ENCODE data around the gene TFCP2L1. TPM values are rescaled to one million over a fixed set of nuclear protein-coding genes. Genes with fewer than 3 reads are reported as not detected.
"Not testable (repeated sequence)": the region's sequence is repeated elsewhere in the genome, so short reads cannot be mapped to it uniquely, and the experiment has no call there.

Gene TFCP2L1, protein sequence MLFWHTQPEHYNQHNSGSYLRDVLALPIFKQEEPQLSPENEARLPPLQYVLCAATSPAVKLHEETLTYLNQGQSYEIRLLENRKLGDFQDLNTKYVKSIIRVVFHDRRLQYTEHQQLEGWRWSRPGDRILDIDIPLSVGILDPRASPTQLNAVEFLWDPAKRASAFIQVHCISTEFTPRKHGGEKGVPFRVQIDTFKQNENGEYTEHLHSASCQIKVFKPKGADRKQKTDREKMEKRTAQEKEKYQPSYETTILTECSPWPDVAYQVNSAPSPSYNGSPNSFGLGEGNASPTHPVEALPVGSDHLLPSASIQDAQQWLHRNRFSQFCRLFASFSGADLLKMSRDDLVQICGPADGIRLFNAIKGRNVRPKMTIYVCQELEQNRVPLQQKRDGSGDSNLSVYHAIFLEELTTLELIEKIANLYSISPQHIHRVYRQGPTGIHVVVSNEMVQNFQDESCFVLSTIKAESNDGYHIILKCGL
- under 1 TPM; 0.03 to 0.06 TPM for total RNA-seq

GRCh38 chr2:121284463-121285449 is at the start of gene TFCP2L1:
Gene TFCP2L1 (minus strand): TSS chr2:121285202. CDS start chr2:121285109, 93 bp downstream.
- Mint-ChIP-seq H3K27ac (no peak within 1 kb of the TSS), H3K27me3 (peaks cover 45% of the 10 kb centered on the region), H3K9me3 (no peaks in the 10 kb centered on the region), H3K4me3 (peak within 1 kb of the TSS; percentile 75), H3K4me1 (no peaks in the 10 kb centered on the region), H3K36me3 (no peaks in the 10 kb centered on the region)
- ATAC-seq (ENCODE audit: low read depth), result peak; percentile 82
- POLR2A ChIA-PET, result no interaction called here
- peak; percentile 70 for DNase-seq

DNA sequence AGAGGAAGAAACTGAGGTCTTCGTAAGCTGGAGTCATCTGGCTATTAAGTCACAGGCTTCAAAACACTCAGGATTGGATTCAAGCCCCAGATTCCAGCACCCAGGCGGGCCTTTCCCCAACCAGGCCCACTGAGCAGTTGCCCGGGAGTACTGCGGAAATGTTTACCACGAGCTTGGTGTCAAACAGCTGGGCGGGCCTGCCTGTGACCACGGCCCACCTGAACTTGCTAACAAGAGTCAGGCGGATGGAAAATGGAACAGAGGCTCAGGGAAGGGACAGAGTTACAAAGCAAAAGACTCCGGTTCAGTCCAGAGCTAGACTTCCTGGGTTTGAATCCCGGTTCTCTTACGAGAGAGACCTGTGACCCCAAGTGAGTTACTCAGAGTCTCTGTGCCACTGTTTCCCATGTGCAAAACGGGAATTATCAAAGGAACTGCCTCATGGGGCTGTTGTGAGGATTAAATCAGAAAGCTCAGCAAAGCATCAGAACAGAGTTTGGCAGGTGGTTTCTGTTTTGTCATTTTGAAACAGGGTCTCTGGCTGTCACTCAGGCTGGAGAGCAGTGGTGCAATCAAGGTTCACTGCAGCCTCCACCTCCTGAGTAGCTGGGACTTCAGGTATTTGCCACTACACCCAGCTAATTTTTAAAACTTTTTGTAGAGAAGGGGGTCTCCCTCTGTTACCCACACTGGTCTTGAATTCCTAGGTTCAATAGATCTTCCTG is 49.0 kb upstream of the TFCP2L1 start:
- no peaks in the 10 kb centered on the region for H3K36me3 Mint-ChIP-seq
- H3K27me3 Mint-ChIP-seq, result no peaks in the 10 kb centered on the region
- no peak overlapping the region for H3K4me3 Mint-ChIP-seq
- H3K27ac Mint-ChIP-seq, result no peak overlapping the region
- POLR2A ChIA-PET, result no interaction called here
- DNase-seq (no peak), ATAC-seq (ENCODE audit: low read depth) (no peak)
- no peaks in the 10 kb centered on the region for H3K4me1 Mint-ChIP-seq
- no peaks in the 10 kb centered on the region for H3K9me3 Mint-ChIP-seq

DNA sequence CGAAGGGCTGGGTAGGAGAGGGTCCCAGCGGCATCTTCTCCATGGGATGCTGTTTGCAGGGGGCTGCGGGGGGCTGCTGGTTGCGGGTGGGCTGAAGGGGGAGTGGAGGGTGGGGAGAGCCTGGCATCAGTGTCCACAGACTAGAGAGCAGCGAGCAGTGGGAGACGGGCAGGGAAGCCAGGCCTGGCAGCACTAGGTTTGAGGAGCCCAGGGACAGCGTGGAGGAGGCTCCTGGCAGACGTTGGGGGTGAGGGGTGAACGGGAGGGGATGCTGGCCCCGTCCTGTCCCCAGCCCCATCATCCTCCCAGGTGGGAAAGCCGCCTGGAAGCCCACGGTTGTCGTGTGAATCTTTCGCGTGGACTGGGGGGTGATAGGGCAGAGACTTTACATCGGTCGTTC is 48.2 kb upstream of the TFCP2L1 start:
- no peak overlapping the region for H3K4me3 Mint-ChIP-seq
- no peaks in the 10 kb centered on the region for H3K27me3 Mint-ChIP-seq
- no peak for ATAC-seq (ENCODE audit: low read depth)
- no peak overlapping the region for H3K27ac Mint-ChIP-seq
- no peak for DNase-seq
- H3K9me3 Mint-ChIP-seq, result no peaks in the 10 kb centered on the region
- no peaks in the 10 kb centered on the region for H3K4me1 Mint-ChIP-seq
- H3K36me3 Mint-ChIP-seq, result no peaks in the 10 kb centered on the region
- POLR2A ChIA-PET, result no interaction called here

GRCh38 chr2:121331324-121331723 is 46.3 kb upstream of the TFCP2L1 start:
- H3K9me3 Mint-ChIP-seq; ATAC-seq (ENCODE audit: low read depth); H3K36me3 Mint-ChIP-seq; POLR2A ChIA-PET; H3K4me3 Mint-ChIP-seq; H3K4me1 Mint-ChIP-seq; DNase-seq; H3K27ac Mint-ChIP-seq; H3K27me3 Mint-ChIP-seq: not testable (repeated sequence)

DNA sequence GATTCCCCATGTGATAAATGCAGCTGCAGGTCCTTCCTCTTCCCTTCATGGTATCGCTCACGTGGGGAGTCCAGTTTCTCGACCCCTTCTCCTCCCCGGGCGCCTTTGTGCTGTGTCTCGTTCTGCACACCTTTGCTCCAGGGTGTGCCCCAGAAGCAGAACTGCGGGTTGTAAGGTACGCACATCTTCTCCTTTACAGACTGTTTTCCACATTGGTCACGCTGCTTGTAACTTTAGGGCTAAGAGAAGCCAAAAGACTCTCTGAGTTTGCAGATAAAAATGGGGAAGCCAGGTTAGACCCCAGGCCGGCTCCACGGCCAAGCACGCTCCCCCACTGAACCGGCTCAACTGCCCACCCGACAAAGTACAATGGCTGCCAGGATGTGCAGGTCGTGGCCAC is 45.9 kb upstream of the TFCP2L1 start:
- Mint-ChIP-seq H3K9me3 (no peaks in the 10 kb centered on the region), H3K36me3 (no peaks in the 10 kb centered on the region), H3K4me3 (no peak overlapping the region), H3K27me3 (peaks cover 3% of the 10 kb centered on the region), H3K4me1 (no peaks in the 10 kb centered on the region), H3K27ac (no peak overlapping the region)
- POLR2A ChIA-PET, result no interaction called here
- ATAC-seq (ENCODE audit: low read depth), result no peak
- no peak for DNase-seq

DNA sequence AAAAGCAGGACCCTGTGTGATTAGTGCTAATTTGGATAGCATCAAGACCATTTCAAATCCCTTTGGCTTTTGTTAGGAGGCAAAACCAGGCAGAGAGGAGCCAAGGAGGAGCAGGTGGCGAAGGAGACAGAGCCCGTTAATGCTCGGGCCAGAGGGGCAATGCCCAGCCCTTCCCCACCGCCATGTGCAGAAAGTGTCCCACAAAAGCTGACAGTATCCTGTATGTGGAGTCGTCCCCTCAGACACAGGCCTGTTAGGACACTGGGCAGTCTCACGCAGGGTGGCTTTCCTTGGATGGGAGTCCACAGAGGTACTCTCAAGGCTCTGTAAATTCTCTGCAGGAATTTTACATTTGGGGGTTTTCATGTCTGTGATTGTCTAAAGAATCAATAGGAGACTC is 44.8 kb upstream of the TFCP2L1 start:
- POLR2A ChIA-PET, result no interaction called here

DNA sequence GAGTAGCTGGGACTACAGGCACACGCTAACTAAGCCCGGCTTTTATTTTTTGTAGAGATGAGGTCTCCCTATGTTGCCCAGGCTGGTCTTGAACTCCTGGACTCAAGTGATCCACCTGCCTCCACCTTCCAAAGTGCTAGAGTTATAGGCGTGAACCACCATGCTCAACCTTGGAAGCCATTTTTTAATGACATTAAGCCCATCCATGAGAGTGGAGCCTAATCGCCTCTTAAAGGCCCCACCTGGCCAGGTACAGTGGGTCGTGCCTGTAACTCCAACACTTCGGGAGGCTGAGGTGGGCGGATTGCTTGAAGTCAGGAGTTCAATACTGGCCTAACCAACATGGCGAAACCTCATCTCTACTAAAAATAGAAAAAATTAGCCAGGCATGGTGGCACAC is 41.6 kb upstream of the TFCP2L1 start:
- no peak overlapping the region for H3K4me3 Mint-ChIP-seq
- H3K27me3 Mint-ChIP-seq, result peaks cover 9% of the 10 kb centered on the region
- H3K27ac Mint-ChIP-seq, result no peak overlapping the region
- DNase-seq (no peak), ATAC-seq (ENCODE audit: low read depth) (no peak)
- POLR2A ChIA-PET, result no interaction called here
- H3K36me3 Mint-ChIP-seq, result no peaks in the 10 kb centered on the region
- H3K4me1 Mint-ChIP-seq, result no peaks in the 10 kb centered on the region
- H3K9me3 Mint-ChIP-seq, result no peaks in the 10 kb centered on the region

More for the DNA sequence above, 44.8 kb upstream of the TFCP2L1 start:
- H3K27me3 Mint-ChIP-seq, result peaks cover 3% of the 10 kb centered on the region
- H3K36me3 Mint-ChIP-seq, result no peaks in the 10 kb centered on the region
- H3K9me3 Mint-ChIP-seq, result no peaks in the 10 kb centered on the region
- no peak overlapping the region for H3K27ac Mint-ChIP-seq
- no peaks in the 10 kb centered on the region for H3K4me1 Mint-ChIP-seq
- H3K4me3 Mint-ChIP-seq, result no peak overlapping the region
- ATAC-seq (ENCODE audit: low read depth) (no peak), DNase-seq (no peak)

GRCh38 chr2:121324601-121325000 is 39.6 kb upstream of the TFCP2L1 start:
- peaks cover 9% of the 10 kb centered on the region for H3K27me3 Mint-ChIP-seq
- no peaks in the 10 kb centered on the region for H3K4me1 Mint-ChIP-seq
- no peak overlapping the region for H3K4me3 Mint-ChIP-seq
- no peaks in the 10 kb centered on the region for H3K36me3 Mint-ChIP-seq
- ATAC-seq (ENCODE audit: low read depth), result no peak
- H3K9me3 Mint-ChIP-seq, result no peaks in the 10 kb centered on the region
- DNase-seq, result no peak
- POLR2A ChIA-PET, result no interaction called here
- H3K27ac Mint-ChIP-seq, result no peak overlapping the region

DNA sequence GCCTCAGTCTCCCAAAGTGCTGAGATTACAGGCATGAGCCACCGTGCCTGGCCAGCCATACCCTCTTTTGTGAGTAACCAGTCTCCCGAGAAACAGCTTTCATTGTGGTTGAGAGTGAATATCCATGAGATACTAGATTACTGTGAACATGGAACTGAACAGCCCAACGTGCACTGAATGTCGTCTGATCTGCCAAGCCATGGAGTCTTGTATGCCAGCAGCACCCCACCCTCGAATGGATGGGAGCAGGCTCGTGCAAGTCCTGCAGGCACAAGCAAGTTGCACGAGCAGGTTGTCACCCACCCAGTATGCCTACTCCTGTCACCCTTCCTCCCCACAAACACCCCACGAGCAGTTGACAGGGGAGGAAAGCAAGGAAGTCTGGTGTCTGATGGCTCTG is 36.5 kb upstream of the TFCP2L1 start:
- Mint-ChIP-seq H3K27me3 (peaks cover 9% of the 10 kb centered on the region), H3K9me3 (no peaks in the 10 kb centered on the region), H3K4me1 (no peaks in the 10 kb centered on the region), H3K4me3 (no peak overlapping the region), H3K27ac (no peak overlapping the region), H3K36me3 (no peaks in the 10 kb centered on the region)
- POLR2A ChIA-PET, result no interaction called here
- DNase-seq, result no peak
- no peak for ATAC-seq (ENCODE audit: low read depth)

GRCh38 chr2:121319941-121320340 is 34.9 kb upstream of the TFCP2L1 start:
- no peak for ATAC-seq (ENCODE audit: low read depth)
- H3K27ac Mint-ChIP-seq, result no peak overlapping the region
- no peak overlapping the region for H3K4me3 Mint-ChIP-seq
- DNase-seq, result no peak
- H3K4me1 Mint-ChIP-seq, result no peaks in the 10 kb centered on the region
- no peaks in the 10 kb centered on the region for H3K36me3 Mint-ChIP-seq
- H3K9me3 Mint-ChIP-seq, result no peaks in the 10 kb centered on the region
- POLR2A ChIA-PET, result no interaction called here
- peaks cover 6% of the 10 kb centered on the region for H3K27me3 Mint-ChIP-seq

GRCh38 chr2:121316986-121317385 is 32.0 kb upstream of the TFCP2L1 start:
- H3K4me1 Mint-ChIP-seq, result no peaks in the 10 kb centered on the region
- DNase-seq (no peak), ATAC-seq (ENCODE audit: low read depth) (no peak)
- POLR2A ChIA-PET, result no interaction called here
- H3K36me3 Mint-ChIP-seq, result no peaks in the 10 kb centered on the region
- no peak overlapping the region for H3K27ac Mint-ChIP-seq
- H3K27me3 Mint-ChIP-seq, result peaks cover 6% of the 10 kb centered on the region
- no peaks in the 10 kb centered on the region for H3K9me3 Mint-ChIP-seq
- H3K4me3 Mint-ChIP-seq, result no peak overlapping the region

DNA sequence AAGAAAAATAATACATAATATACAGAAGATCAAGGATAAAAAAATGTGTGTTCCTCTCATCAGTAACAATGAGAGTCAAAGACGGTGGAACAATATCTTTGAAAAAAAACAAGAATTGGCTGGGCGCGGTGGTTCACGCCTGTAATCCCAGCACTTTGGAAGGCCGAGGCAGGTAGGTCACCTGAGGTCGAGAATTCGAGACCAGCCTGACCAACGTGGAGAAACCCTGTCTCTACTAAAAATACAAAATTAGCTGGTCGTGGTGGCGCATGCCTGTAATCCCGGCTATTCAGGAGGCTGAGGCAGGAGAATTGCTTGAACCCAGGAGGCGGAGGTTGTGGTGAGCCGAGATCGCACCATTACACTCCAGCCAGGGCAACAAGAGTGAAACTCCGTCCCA is 28.7 kb upstream of the TFCP2L1 start:
- DNase-seq; ATAC-seq (ENCODE audit: low read depth); H3K27ac Mint-ChIP-seq; H3K4me3 Mint-ChIP-seq; H3K36me3 Mint-ChIP-seq; POLR2A ChIA-PET; H3K9me3 Mint-ChIP-seq; H3K4me1 Mint-ChIP-seq: not testable (repeated sequence)
- peaks cover 23% of the 10 kb centered on the region for H3K27me3 Mint-ChIP-seq

DNA sequence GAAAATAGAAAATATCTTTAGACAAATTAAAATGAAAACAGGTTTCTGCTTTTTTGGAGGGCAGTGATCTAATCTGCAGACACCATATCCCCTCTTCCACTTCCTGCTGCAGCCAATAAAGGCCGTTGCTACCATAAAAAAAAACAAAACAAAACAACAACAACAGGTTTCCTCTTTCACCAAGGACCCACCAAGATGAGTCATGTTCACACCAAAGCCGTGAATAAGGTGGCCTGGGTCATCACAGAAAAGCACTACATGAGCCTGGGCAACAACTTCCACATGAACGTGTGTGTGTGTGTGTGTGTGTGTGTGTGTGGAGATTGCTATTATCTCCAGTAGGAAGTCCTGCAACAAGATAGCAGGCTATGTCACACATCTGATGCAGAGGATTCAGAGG is 24.8 kb upstream of the TFCP2L1 start:
- Mint-ChIP-seq H3K4me1 (no peaks in the 10 kb centered on the region), H3K9me3 (no peaks in the 10 kb centered on the region), H3K36me3 (no peaks in the 10 kb centered on the region), H3K27ac (no peak overlapping the region), H3K27me3 (peaks cover 43% of the 10 kb centered on the region), H3K4me3 (no peak overlapping the region)
- no peak for DNase-seq
- POLR2A ChIA-PET, result no interaction called here
- no peak for ATAC-seq (ENCODE audit: low read depth)
